Measurements from ENCODE around the gene RNPC3. TPM values are rescaled to one million over a fixed set of nuclear protein-coding genes. Genes with fewer than 3 reads are reported as not detected.
"Not testable (repeated sequence)": the region's sequence is repeated elsewhere in the genome, so short reads cannot be mapped to it uniquely, and the experiment has no call there.

Gene RNPC3
- total RNA-seq, 1 donor from 2014 or later = 23.2 TPM

GRCh38 chr1:103563056-103563455, 37.6 kb downstream of the RNPC3 start:
- Mint-ChIP-seq H3K36me3 (ENCODE audit: unreplicated experiment) (peaks cover under 1% of the 10 kb centered on the region), H3K4me3 (ENCODE audit: unreplicated experiment) (no peak overlapping the region), H3K27me3 (ENCODE audit: unreplicated experiment) (peaks cover 4% of the 10 kb centered on the region)

GRCh38 chr1:103569493-103569892, 44.0 kb downstream of the RNPC3 start:
- H3K9me3 Mint-ChIP-seq (ENCODE audit: unreplicated experiment) = no peaks in the 10 kb centered on the region
- no peak for DNase-seq (ENCODE audit: extremely low spot score, unreplicated experiment)
- H3K27ac Mint-ChIP-seq (ENCODE audit: unreplicated experiment) = no peak overlapping the region
- H3K27me3 Mint-ChIP-seq (ENCODE audit: unreplicated experiment) = peaks cover 10% of the 10 kb centered on the region
- no peak for TF ChIP-seq CTCF (IDR thresholded peaks at IDR 0.05)
- no peaks in the 10 kb centered on the region for H3K4me1 Mint-ChIP-seq (ENCODE audit: unreplicated experiment)
- H3K4me3 Mint-ChIP-seq (ENCODE audit: unreplicated experiment) = no peak overlapping the region
- no peaks in the 10 kb centered on the region for H3K36me3 Mint-ChIP-seq (ENCODE audit: unreplicated experiment)

More at GRCh38 chr1:103563056-103563455, 37.6 kb downstream of the RNPC3 start:
- DNase-seq (ENCODE audit: extremely low spot score, unreplicated experiment) = no peak
- H3K9me3 Mint-ChIP-seq (ENCODE audit: unreplicated experiment) = no peaks in the 10 kb centered on the region
- H3K27ac Mint-ChIP-seq (ENCODE audit: unreplicated experiment) = no peak overlapping the region
- peaks cover 13% of the 10 kb centered on the region for H3K4me1 Mint-ChIP-seq (ENCODE audit: unreplicated experiment)
- no peak for TF ChIP-seq CTCF (IDR thresholded peaks at IDR 0.05)

- H3K4me1 Mint-ChIP-seq (ENCODE audit: unreplicated experiment); DNase-seq (ENCODE audit: extremely low spot score, unreplicated experiment); H3K4me3 Mint-ChIP-seq (ENCODE audit: unreplicated experiment); H3K27ac Mint-ChIP-seq (ENCODE audit: unreplicated experiment); H3K36me3 Mint-ChIP-seq (ENCODE audit: unreplicated experiment); H3K9me3 Mint-ChIP-seq (ENCODE audit: unreplicated experiment): not testable (repeated sequence)
- peaks cover 11% of the 10 kb centered on the region for H3K27me3 Mint-ChIP-seq (ENCODE audit: unreplicated experiment)
Measured at GRCh38 chr1:103571289-103571688, 45.8 kb downstream of the RNPC3 start, which contains the start of gene AMY2B. Gene AMY2B, plus strand, starts transcription at chr1:103571589. Its CDS starts 14 bp downstream, at chr1:103571603.

- H3K27ac Mint-ChIP-seq (ENCODE audit: unreplicated experiment) = no peak overlapping the region
- no peak for TF ChIP-seq CTCF (IDR thresholded peaks at IDR 0.05)
- peaks cover 25% of the 10 kb centered on the region for H3K27me3 Mint-ChIP-seq (ENCODE audit: unreplicated experiment)
- no peaks in the 10 kb centered on the region for H3K9me3 Mint-ChIP-seq (ENCODE audit: unreplicated experiment)
- H3K36me3 Mint-ChIP-seq (ENCODE audit: unreplicated experiment) = no peaks in the 10 kb centered on the region
- no peaks in the 10 kb centered on the region for H3K4me1 Mint-ChIP-seq (ENCODE audit: unreplicated experiment)
- no peak overlapping the region for H3K4me3 Mint-ChIP-seq (ENCODE audit: unreplicated experiment)
- no peak for DNase-seq (ENCODE audit: extremely low spot score, unreplicated experiment)
Measured at GRCh38 chr1:103576065-103576464, 50.6 kb downstream of the RNPC3 start.

- peaks cover 25% of the 10 kb centered on the region for H3K27me3 Mint-ChIP-seq (ENCODE audit: unreplicated experiment)
- not testable (repeated sequence) for H3K4me3 Mint-ChIP-seq (ENCODE audit: unreplicated experiment)
Measured at GRCh38 chr1:103576784-103577183, 51.3 kb downstream of the RNPC3 start.

GRCh38 chr1:103582464-103582863, 57.0 kb downstream of the RNPC3 start:
- Mint-ChIP-seq H3K27ac (ENCODE audit: unreplicated experiment) (no peak overlapping the region), H3K9me3 (ENCODE audit: unreplicated experiment) (no peaks in the 10 kb centered on the region), H3K27me3 (ENCODE audit: unreplicated experiment) (peaks cover 24% of the 10 kb centered on the region), H3K36me3 (ENCODE audit: unreplicated experiment) (no peaks in the 10 kb centered on the region), H3K4me1 (ENCODE audit: unreplicated experiment) (no peaks in the 10 kb centered on the region), H3K4me3 (ENCODE audit: unreplicated experiment) (no peak overlapping the region)
- no peak for DNase-seq (ENCODE audit: extremely low spot score, unreplicated experiment)
- no peak for TF ChIP-seq CTCF (IDR thresholded peaks at IDR 0.05)

More at GRCh38 chr1:103576784-103577183, 51.3 kb downstream of the RNPC3 start:
- not testable (repeated sequence) for H3K27ac Mint-ChIP-seq (ENCODE audit: unreplicated experiment); H3K9me3 Mint-ChIP-seq (ENCODE audit: unreplicated experiment); DNase-seq (ENCODE audit: extremely low spot score, unreplicated experiment); H3K36me3 Mint-ChIP-seq (ENCODE audit: unreplicated experiment); H3K4me1 Mint-ChIP-seq (ENCODE audit: unreplicated experiment)
